ENCODE measurements around the gene LYRM7. TPM values are rescaled to one million over a fixed set of nuclear protein-coding genes. Genes with fewer than 3 reads are reported as not detected.

LYRM7 gene
- total and polyA plus RNA-seq, 2 donors = 5.5 to 8.8 TPM

GRCh38 chr5:131148835-131149234 lies 21.9 kb upstream of the LYRM7 start:
- no peaks in the 10 kb centered on the region for H3K36me3 ChIP-seq (ENCODE audit: control insufficient read depth in 2 of 2, insufficient read depth in 2 of 2, low read length in 1 of 2)
- H3K9me3 ChIP-seq (ENCODE audit: control insufficient read depth in 2 of 2, insufficient read depth in 1 of 2, low read length in 1 of 2) = no peaks in the 10 kb centered on the region
- no peaks in the 10 kb centered on the region for H3K4me1 ChIP-seq (ENCODE audit: control insufficient read depth in 2 of 2, insufficient read depth in 2 of 2, low read length in 2 of 2)
- no peak for DNase-seq (ENCODE audit: low read depth in 6 of 9, low spot score in 9 of 9)
- no peak overlapping the region for H3K27ac ChIP-seq (ENCODE audit: low read depth in 1 of 2, low read length in 1 of 2)
- H3K27me3 ChIP-seq (ENCODE audit: control insufficient read depth in 2 of 2, insufficient read depth in 1 of 2, low read length in 1 of 2) = no peaks in the 10 kb centered on the region
- no peak overlapping the region for H3K4me3 ChIP-seq (ENCODE audit: low read length in 2 of 2)
- WGBS = 74% methylated on average over 2 of the region's 2 CpGs

GRCh38 chr5:131150408-131150807 lies 20.3 kb upstream of the LYRM7 start:
- DNase-seq (ENCODE audit: low read depth in 6 of 9, low spot score in 9 of 9) = no peak
- WGBS = over 99% methylated on average over 7 of the region's 7 CpGs
- H3K36me3 ChIP-seq (ENCODE audit: control insufficient read depth in 2 of 2, insufficient read depth in 2 of 2, low read length in 1 of 2) = no peaks in the 10 kb centered on the region
- no peak overlapping the region for H3K27ac ChIP-seq (ENCODE audit: low read depth in 1 of 2, low read length in 1 of 2)
- no peaks in the 10 kb centered on the region for H3K27me3 ChIP-seq (ENCODE audit: control insufficient read depth in 2 of 2, insufficient read depth in 1 of 2, low read length in 1 of 2)
- no peaks in the 10 kb centered on the region for H3K4me1 ChIP-seq (ENCODE audit: control insufficient read depth in 2 of 2, insufficient read depth in 2 of 2, low read length in 2 of 2)
- no peaks in the 10 kb centered on the region for H3K9me3 ChIP-seq (ENCODE audit: control insufficient read depth in 2 of 2, insufficient read depth in 1 of 2, low read length in 1 of 2)
- no peak overlapping the region for H3K4me3 ChIP-seq (ENCODE audit: low read length in 2 of 2)

GRCh38 chr5:131151216-131151615 lies 19.5 kb upstream of the LYRM7 start:
- no peak overlapping the region for H3K4me3 ChIP-seq (ENCODE audit: low read length in 2 of 2)
- 92% methylated on average over 4 of the region's 4 CpGs for WGBS
- no peak overlapping the region for H3K27ac ChIP-seq (ENCODE audit: low read depth in 1 of 2, low read length in 1 of 2)
- H3K9me3 ChIP-seq (ENCODE audit: control insufficient read depth in 2 of 2, insufficient read depth in 1 of 2, low read length in 1 of 2) = no peaks in the 10 kb centered on the region
- no peaks in the 10 kb centered on the region for H3K36me3 ChIP-seq (ENCODE audit: control insufficient read depth in 2 of 2, insufficient read depth in 2 of 2, low read length in 1 of 2)
- H3K4me1 ChIP-seq (ENCODE audit: control insufficient read depth in 2 of 2, insufficient read depth in 2 of 2, low read length in 2 of 2) = no peaks in the 10 kb centered on the region
- no peak for DNase-seq (ENCODE audit: low read depth in 6 of 9, low spot score in 9 of 9)
- H3K27me3 ChIP-seq (ENCODE audit: control insufficient read depth in 2 of 2, insufficient read depth in 1 of 2, low read length in 1 of 2) = no peaks in the 10 kb centered on the region

- WGBS = 98% methylated on average over 2 of the region's 2 CpGs
- Histone ChIP-seq H3K9me3 (ENCODE audit: control insufficient read depth in 2 of 2, insufficient read depth in 1 of 2, low read length in 1 of 2) (no peaks in the 10 kb centered on the region), H3K27ac (ENCODE audit: low read depth in 1 of 2, low read length in 1 of 2) (no peak overlapping the region), H3K36me3 (ENCODE audit: control insufficient read depth in 2 of 2, insufficient read depth in 2 of 2, low read length in 1 of 2) (peaks cover 20 to 25% of the 10 kb centered on the region in 2 donors), H3K4me3 (ENCODE audit: low read length in 2 of 2) (no peak overlapping the region), H3K27me3 (ENCODE audit: control insufficient read depth in 2 of 2, insufficient read depth in 1 of 2, low read length in 1 of 2) (no peaks in the 10 kb centered on the region), H3K4me1 (ENCODE audit: control insufficient read depth in 2 of 2, insufficient read depth in 2 of 2, low read length in 2 of 2) (no peaks in the 10 kb centered on the region)
- DNase-seq (ENCODE audit: low read depth in 6 of 9, low spot score in 9 of 9) = no peak
These were observed 14.4 kb upstream of the LYRM7 start for GRCh38 chr5:131156385-131156784.

GRCh38 chr5:131156957-131157356 lies 13.8 kb upstream of the LYRM7 start:
- no peaks in the 10 kb centered on the region for H3K27me3 ChIP-seq (ENCODE audit: control insufficient read depth in 2 of 2, insufficient read depth in 1 of 2, low read length in 1 of 2)
- no peak overlapping the region for H3K4me3 ChIP-seq (ENCODE audit: low read length in 2 of 2)
- H3K36me3 ChIP-seq (ENCODE audit: control insufficient read depth in 2 of 2, insufficient read depth in 2 of 2, low read length in 1 of 2) = peaks cover 26 to 29% of the 10 kb centered on the region in 2 donors
- H3K4me1 ChIP-seq (ENCODE audit: control insufficient read depth in 2 of 2, insufficient read depth in 2 of 2, low read length in 2 of 2) = no peaks in the 10 kb centered on the region
- DNase-seq (ENCODE audit: low read depth in 6 of 9, low spot score in 9 of 9) = no peak
- H3K9me3 ChIP-seq (ENCODE audit: control insufficient read depth in 2 of 2, insufficient read depth in 1 of 2, low read length in 1 of 2) = no peaks in the 10 kb centered on the region
- 97% methylated on average over 5 of the region's 5 CpGs for WGBS
- no peak overlapping the region for H3K27ac ChIP-seq (ENCODE audit: low read depth in 1 of 2, low read length in 1 of 2)

- no peak for DNase-seq (ENCODE audit: low read depth in 6 of 9, low spot score in 9 of 9)
- WGBS = 95% methylated on average over 2 of the region's 2 CpGs
- no peaks in the 10 kb centered on the region for H3K27me3 ChIP-seq (ENCODE audit: control insufficient read depth in 2 of 2, insufficient read depth in 1 of 2, low read length in 1 of 2)
- H3K36me3 ChIP-seq (ENCODE audit: control insufficient read depth in 2 of 2, insufficient read depth in 2 of 2, low read length in 1 of 2) = peaks cover 32% of the 10 kb centered on the region in 2 donors
- H3K4me3 ChIP-seq (ENCODE audit: low read length in 2 of 2) = no peak overlapping the region
- peaks cover 3 to 4% of the 10 kb centered on the region in 2 donors for H3K4me1 ChIP-seq (ENCODE audit: control insufficient read depth in 2 of 2, insufficient read depth in 2 of 2, low read length in 2 of 2)
- H3K27ac ChIP-seq (ENCODE audit: low read depth in 1 of 2, low read length in 1 of 2) = no peak overlapping the region
- no peaks in the 10 kb centered on the region for H3K9me3 ChIP-seq (ENCODE audit: control insufficient read depth in 2 of 2, insufficient read depth in 1 of 2, low read length in 1 of 2)
These were observed 10.6 kb upstream of the LYRM7 start for GRCh38 chr5:131160134-131160533.

GRCh38 chr5:131163276-131164119 lies 7.2 kb upstream of the LYRM7 start:
- H3K36me3 ChIP-seq (ENCODE audit: control insufficient read depth in 2 of 2, insufficient read depth in 2 of 2, low read length in 1 of 2) = peaks cover 28 to 30% of the 10 kb centered on the region in 2 donors
- no peaks in the 10 kb centered on the region for H3K27me3 ChIP-seq (ENCODE audit: control insufficient read depth in 2 of 2, insufficient read depth in 1 of 2, low read length in 1 of 2)
- H3K4me3 ChIP-seq (ENCODE audit: low read length in 2 of 2) = peak overlapping the region; percentile 86 to 95
- WGBS = 12% methylated on average over 9 of the region's 9 CpGs
- DNase-seq (ENCODE audit: low read depth in 6 of 9, low spot score in 9 of 9) = peak in 3 of 9 donors; percentile 7 to 50 (median 22)
- H3K27ac ChIP-seq (ENCODE audit: low read depth in 1 of 2, low read length in 1 of 2) = peak overlapping the region in 1 of 2 donors; percentile 85
- H3K4me1 ChIP-seq (ENCODE audit: control insufficient read depth in 2 of 2, insufficient read depth in 2 of 2, low read length in 2 of 2) = peaks cover 3 to 9% of the 10 kb centered on the region in 2 donors
- no peaks in the 10 kb centered on the region for H3K9me3 ChIP-seq (ENCODE audit: control insufficient read depth in 2 of 2, insufficient read depth in 1 of 2, low read length in 1 of 2)

- peak in 7 of 9 donors; percentile 47 to 83 (median 65) for DNase-seq (ENCODE audit: low read depth in 6 of 9, low spot score in 9 of 9)
- H3K27ac ChIP-seq (ENCODE audit: low read depth in 1 of 2, low read length in 1 of 2) = peak overlapping the region; percentile 88 to 92
- H3K4me1 ChIP-seq (ENCODE audit: control insufficient read depth in 2 of 2, insufficient read depth in 2 of 2, low read length in 2 of 2) = peaks cover 3 to 9% of the 10 kb centered on the region in 2 donors
- H3K9me3 ChIP-seq (ENCODE audit: control insufficient read depth in 2 of 2, insufficient read depth in 1 of 2, low read length in 1 of 2) = no peaks in the 10 kb centered on the region
- no peaks in the 10 kb centered on the region for H3K27me3 ChIP-seq (ENCODE audit: control insufficient read depth in 2 of 2, insufficient read depth in 1 of 2, low read length in 1 of 2)
- H3K4me3 ChIP-seq (ENCODE audit: low read length in 2 of 2) = peak overlapping the region; percentile 86 to 95
- peaks cover 21 to 28% of the 10 kb centered on the region in 2 donors for H3K36me3 ChIP-seq (ENCODE audit: control insufficient read depth in 2 of 2, insufficient read depth in 2 of 2, low read length in 1 of 2)
- under 1% methylated on average over 73 of the region's 73 CpGs for WGBS
These were observed 6.3 kb upstream of the LYRM7 start for GRCh38 chr5:131164191-131165118.

Measured in thymus (tissue), 11 donors.